Astrocyte of the cerebellum (primary cell): ENCODE results near the gene KCTD13.
"Not testable (repeated sequence)": the region's sequence is repeated elsewhere in the genome, so short reads cannot be mapped to it uniquely, and the experiment has no call there.

Experiments used
- DNase-seq: peaks from one replicate; pipeline ENCODE4 v3.0.0-alpha.2; 2011; ENCODE audit warnings: low read depth
- H3K4me3 ChIP-seq: 2 replicates; pipeline ENCODE4 v1.5.1; 2011; ENCODE audit warnings: mild to moderate bottlenecking, low read depth, low read length, moderate library complexity
- CTCF ChIP-seq: IDR thresholded peaks from 2 replicates; pipeline ENCODE4 v1.5.1; 2012; ENCODE audit warnings: low read length, low read depth, moderate library complexity, mild to moderate bottlenecking; ENCODE audit errors: missing control alignments
- in situ Hi-C: cut with HindIII; loops from 2 replicates; pipeline ENCODE4 v1.10.0; 2017; ENCODE audit warnings: low sequenced_read_pairs

Gene KCTD13

GRCh38 chr16:29961127-29961478, 35.1 kb upstream of the KCTD13 start:
- in situ Hi-C loops, result no loop called here
- peak overlapping the region; percentile 63 for H3K4me3 ChIP-seq
- no peak for DNase-seq
- TF ChIP-seq CTCF, result no peak

GRCh38 chr16:29959821-29960220, 33.8 kb upstream of the KCTD13 start:
- in situ Hi-C loops, DNase-seq: not testable (repeated sequence)

GRCh38 chr16:29959293-29959692, 33.3 kb upstream of the KCTD13 start:
- no peak for DNase-seq
- no peak overlapping the region for H3K4me3 ChIP-seq
- in situ Hi-C loops, result no loop called here
- no peak for TF ChIP-seq CTCF

More at GRCh38 chr16:29959821-29960220, 33.8 kb upstream of the KCTD13 start:
- H3K4me3 ChIP-seq, result not testable (repeated sequence)

- no peak for TF ChIP-seq CTCF
- in situ Hi-C loops, result no loop called here
- H3K4me3 ChIP-seq, result no peak overlapping the region
- no peak for DNase-seq
Observed at GRCh38 chr16:29958756-29959155, 32.7 kb upstream of the KCTD13 start.

- H3K4me3 ChIP-seq, result no peak overlapping the region
- TF ChIP-seq CTCF, result no peak
- DNase-seq, result no peak
- in situ Hi-C loops, result no loop called here
Observed at GRCh38 chr16:29951625-29952365, 25.8 kb upstream of the KCTD13 start.

- in situ Hi-C loops, result no loop called here
- TF ChIP-seq CTCF, result no peak
- no peak overlapping the region for H3K4me3 ChIP-seq
- DNase-seq, result no peak
Observed at GRCh38 chr16:29950806-29951461, 24.9 kb upstream of the KCTD13 start.

- DNase-seq, result no peak
- no peak for TF ChIP-seq CTCF
- in situ Hi-C loops, result no loop called here
- no peak overlapping the region for H3K4me3 ChIP-seq
Observed at GRCh38 chr16:29947897-29948296, 21.9 kb upstream of the KCTD13 start.
